ENCODE measurements around the gene POLR1C.
"Not testable (repeated sequence)": the region's sequence is repeated elsewhere in the genome, so short reads cannot be mapped to it uniquely, and the experiment has no call there.

POLR1C gene, protein sequence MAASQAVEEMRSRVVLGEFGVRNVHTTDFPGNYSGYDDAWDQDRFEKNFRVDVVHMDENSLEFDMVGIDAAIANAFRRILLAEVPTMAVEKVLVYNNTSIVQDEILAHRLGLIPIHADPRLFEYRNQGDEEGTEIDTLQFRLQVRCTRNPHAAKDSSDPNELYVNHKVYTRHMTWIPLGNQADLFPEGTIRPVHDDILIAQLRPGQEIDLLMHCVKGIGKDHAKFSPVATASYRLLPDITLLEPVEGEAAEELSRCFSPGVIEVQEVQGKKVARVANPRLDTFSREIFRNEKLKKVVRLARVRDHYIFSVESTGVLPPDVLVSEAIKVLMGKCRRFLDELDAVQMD

DNA sequence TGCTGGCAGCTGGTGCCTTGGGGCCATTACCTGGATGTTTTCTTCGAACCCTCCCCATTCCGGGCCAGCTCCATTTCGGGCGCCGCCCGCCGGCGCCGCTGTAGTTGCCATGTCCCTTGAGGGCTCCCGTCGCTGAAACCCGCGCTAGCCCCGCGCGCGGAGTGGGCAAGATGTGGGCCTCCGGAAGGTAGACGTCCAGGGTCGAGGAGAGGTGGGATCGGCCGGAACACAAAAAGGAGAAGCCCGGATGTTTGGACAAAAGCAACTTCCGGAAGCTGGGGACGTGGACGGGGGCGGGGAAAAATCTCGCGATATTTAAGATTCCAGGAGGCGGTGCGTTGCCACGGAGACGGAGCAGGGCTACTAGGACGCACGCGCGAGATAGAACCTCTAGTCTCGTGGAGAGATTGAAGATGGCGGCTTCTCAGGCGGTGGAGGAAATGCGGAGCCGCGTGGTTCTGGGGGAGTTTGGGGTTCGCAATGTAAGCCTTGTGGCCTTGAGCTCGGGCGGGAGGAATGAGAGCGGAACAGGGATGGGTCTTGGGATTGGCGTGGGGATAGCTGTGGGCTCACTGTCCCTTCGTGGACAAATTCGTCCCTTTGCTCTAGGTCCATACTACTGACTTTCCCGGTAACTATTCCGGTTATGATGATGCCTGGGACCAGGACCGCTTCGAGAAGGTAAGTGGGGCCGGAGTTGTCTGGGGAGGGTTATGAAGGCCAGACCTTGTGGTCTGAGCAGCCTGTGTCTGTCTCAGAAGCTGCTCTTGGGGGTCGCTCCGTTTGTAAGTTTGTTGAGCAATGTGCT lies at the start of gene POLR1C, which contains the start of gene YIPF3:
Gene POLR1C, plus strand, starts transcription at position 393 of the 808 bp plus-strand sequence. Its CDS starts 21 bp downstream, at position 414.
Gene YIPF3, minus strand, starts transcription at position 230 of the 808 bp plus-strand sequence. Its CDS starts 119 bp downstream, at position 111.
- DNase-seq: peak; percentile 98

DNA sequence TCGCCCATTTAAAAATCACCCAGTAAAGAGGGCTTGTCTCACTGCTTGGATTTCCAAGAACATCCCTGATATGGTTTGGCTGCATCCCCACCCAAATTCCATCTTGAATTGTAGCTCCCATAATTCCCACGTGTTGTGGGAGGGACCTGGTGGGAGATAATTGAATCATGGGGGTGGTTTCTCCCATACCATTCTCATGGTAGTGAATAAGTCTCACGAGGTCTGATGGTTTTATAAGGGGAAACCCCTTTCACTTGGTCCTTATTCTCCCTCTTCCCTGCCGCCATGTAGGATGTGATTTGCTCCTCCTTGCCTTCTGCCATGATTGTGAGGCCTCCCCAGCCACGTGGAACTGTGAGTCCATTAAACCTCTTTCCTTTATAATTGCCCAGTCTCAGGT lies 49.6 kb upstream of the POLR1C start:
- DNase-seq: not testable (repeated sequence)

DNA sequence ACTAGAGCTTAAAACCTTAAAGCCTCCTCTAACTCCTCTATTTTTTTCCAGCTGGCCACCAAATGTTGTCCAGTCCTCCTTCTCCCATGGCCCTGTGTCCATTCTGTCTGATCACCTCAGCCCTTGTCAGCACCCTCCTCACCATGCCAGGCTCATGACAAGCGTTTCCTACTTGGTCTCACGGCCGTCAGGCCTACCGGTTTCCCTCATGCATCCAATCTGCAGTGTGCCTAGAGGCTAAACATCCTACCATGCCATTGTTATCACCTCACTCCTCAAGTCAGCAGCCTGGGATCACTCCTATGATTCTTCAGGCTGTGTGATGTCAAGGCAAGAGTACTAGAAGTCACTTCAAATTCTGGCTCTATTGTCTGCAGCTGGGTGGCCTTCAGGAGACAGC lies 49.1 kb upstream of the POLR1C start:
- no peak for DNase-seq

DNA sequence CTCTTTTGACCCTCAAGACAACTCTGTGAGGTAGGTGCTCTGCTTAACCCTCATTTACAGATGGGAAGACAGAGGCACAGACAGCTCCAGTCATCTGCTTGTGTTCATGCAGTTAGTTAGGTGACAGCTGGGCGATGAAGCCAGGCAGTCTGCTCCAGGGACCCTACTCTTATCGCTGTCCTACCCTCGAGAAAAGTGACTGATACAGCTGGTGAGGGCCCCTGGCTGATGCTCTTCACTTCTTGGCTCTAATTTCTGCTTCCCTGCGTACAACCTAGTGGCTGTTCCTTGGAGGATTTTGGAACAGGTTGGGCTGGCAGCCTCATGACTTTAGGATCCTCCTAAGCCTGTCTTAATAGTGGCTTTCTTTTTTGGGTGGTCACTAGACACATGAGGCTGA lies 48.6 kb upstream of the POLR1C start:
- DNase-seq: no peak

DNA sequence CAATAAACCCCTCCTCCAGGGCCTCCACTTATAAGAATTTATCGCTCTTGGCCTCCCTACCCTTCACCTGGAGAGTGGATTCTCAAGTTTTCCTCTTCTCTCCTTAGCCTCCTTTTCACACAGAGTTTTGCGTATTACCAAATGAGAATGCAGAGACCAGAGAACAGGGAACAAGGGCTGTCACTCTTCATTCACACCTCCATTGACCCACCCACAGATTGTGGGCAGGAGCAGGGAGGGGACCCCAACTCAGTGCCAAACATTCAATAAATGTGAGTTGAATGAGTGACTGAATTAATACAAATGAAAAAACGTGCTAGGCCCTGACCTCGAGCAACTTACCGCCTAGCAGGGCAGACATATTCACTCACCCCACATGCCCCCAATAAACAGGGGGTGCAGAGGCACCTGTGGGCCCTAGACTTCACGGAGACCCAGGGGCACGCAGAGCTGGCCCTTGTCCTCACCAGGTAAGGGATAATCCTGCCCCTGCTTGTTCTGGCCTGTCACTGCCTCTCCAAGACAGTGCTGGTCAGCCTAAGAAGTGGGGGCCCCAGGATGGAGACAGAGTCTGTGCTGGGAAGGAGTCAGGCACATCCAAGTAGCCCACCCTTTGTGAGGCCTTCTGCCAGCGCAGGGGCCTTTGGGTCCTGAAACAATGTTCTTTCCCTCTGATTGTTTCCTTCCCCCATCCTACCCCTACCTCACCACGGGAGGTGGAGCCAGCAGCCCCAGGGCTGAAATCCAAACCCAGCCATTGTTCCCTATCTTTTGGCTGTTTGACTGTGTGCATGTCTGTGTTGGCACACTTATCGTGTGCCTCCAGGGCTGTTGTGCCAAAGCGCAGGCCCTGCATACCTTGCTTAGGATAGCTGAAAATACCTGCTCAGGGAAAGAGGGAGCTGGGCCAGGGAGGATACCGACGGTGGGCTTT lies 47.9 kb upstream of the POLR1C start:
- no peak for DNase-seq

DNA sequence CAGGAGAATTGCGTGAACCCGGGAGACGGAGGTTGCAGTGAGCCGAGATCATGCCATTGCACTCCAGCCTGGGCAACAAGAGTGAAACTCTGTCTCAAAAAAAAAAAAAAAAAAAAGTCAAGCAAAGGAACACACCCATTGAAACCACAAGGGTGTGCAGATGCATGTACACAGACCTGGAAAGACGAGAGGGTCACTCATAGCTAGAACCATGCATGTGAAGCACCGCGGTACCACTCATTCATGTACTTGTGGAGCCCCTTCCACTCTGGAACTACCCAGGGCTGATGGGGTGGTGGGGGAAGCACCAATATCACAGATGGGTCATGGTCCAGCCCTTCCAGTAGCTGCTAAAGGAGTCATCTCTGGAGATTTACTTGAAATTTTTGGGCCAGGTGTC lies 46.9 kb upstream of the POLR1C start:
- DNase-seq: no peak

DNA sequence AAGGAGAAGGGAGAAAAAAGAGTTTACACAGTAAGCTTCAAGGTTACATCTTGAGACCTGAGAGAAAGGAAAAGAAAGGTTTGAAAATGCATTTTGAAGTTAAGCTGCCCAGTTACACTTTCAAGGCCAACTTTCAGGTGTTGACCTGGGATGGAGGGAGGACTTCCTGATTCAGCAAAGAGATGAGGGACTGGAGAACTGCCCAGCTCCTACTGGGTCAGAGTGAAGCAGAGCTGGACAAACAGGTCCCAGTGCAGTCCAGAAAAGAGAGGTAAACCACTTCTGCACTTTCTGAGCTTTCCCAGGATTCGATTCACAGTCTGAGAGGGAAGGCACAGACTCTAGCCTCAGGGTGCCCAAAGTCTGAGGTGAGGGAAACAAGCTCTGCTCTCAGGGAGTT lies 45.5 kb upstream of the POLR1C start:
- no peak for DNase-seq

DNA sequence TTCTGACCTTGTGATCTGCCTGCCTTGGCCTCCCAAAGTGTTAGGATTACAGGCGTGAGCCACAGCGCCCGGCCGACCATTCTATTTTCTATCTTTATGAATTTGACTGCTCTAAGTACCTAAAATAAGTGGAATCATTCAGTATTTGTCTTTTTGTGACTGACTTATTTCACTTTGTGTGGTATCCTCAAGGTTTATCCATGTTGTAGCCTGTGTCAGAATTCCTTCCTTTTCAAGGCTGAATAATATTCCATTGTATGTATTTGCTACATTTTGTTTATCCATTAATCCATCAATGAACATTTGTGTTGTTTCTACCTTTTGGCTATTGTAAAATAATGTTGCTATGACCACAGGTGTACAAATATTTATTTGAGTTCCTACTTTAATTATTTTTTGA lies 44.4 kb upstream of the POLR1C start:
- DNase-seq: no peak

DNA sequence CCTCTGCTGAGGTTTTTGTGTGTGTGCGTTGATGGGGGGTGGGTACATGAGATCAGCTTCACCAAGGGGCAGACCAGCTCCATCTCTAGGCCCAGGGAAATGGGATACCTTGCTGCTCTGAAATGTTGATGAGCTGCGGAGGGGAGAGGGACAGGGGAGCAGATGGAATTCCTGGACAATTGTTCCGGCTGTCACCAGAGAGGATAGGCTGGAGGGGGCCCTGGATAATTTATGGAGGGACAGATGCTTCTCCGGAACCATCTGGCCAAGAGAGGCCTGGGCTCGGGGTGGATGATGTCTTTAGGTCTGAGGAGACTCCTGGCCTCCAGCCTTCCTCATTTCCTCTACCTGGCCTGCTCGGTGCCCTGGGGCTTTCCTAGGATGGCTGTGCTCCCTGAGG lies 41.4 kb upstream of the POLR1C start:
- no peak for DNase-seq

DNA sequence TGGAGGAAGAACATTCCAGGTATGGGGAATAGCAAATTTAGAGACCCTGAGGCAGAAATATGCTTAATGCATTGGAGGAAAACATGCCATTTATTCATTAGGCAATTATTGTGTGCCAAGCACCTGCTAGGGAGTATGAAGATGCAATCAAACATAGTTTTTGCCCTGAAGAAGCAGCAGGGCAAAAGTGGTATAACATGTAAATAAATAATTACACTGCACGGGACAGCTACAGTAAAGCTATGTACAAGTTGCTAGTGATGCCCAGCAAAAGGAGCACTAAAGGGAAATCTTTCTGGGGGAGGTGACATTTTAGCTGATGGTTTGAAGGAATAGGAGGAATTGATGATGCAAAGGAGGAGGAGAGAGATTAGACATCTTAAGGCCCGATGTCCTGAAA lies 40.1 kb upstream of the POLR1C start:
- DNase-seq: no peak

DNA sequence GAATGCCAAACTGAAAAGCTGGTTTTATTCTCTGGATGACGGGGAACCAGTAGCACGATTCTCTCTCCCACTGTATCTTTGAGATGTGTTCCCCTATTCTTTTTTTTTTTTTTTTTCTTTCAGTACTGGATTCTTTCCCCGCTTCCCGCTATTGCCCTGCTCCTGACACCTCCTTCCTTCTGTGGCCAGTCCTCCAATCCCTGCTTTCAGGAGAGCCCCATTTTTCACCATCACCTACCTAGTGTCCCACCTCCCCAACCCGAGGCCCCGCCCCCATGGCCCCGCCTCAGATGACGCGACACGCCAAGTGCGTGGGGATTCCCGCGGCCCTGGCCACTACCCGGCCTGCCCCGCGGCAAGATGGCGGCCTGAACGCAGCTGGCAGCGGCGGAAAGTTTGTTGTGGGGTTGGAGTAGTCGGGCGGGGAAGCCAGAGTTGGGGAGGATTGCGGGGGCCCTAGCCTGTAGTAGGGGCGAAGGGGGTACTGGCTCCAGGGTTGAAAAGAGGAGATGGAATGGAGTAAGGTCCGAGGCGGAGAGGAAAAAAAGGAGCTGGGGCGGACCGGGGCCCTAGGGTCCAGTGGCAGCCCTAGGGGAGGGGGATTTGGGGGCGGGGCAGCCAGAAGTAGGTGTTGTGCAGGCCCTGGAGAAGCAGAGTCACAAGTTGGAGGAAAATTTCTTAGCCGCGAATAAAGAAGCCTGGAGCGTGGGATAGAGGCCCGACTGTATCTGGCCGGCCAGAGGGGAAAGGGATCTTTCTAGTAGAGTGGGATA lies 39.5 kb upstream of the POLR1C start, which contains the start of gene TJAP1:
Gene TJAP1, plus strand, starts transcription at position 336 of the 773 bp plus-strand sequence. CDS start 21,432 bp downstream, outside the sequence.
- DNase-seq: peak; percentile 97

DNA sequence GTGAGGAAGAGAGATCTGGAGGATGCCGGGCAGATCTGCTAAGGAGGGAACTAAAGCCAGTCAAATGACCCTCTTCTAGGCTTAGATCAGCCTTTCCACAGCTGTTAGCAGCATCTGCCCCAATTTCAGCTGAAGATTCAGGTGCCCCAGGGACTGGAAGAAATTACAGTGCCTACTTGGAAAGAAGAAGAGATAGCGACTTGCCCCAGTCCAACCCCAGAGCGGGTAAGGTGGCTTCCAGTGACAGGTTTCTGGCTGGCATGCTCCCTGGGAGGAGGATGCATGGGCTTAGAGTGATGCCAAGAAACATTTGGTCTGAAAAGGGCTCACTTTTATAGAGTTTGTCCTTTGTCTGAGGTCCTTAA lies 38.9 kb upstream of the POLR1C start:
- DNase-seq: no peak

DNA sequence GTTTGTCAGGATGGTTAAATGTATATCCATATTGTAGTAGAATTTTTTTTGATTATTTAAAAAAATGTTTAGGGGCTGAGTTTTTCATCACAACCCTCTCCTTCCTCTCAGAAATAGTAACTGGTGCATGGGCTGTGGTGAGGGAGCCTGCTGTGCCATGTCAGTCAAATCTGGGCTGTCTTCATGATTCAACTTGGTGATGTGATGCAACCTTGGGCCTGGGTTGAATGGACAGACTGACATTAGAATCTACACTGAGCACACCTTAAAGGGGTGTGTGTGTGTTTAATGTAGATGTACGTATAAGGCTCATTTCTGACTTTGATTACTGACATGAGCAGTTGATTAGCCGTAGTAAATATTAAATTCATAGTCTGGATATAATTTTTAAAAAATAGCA lies 35.8 kb upstream of the POLR1C start:
- no peak for DNase-seq

DNA sequence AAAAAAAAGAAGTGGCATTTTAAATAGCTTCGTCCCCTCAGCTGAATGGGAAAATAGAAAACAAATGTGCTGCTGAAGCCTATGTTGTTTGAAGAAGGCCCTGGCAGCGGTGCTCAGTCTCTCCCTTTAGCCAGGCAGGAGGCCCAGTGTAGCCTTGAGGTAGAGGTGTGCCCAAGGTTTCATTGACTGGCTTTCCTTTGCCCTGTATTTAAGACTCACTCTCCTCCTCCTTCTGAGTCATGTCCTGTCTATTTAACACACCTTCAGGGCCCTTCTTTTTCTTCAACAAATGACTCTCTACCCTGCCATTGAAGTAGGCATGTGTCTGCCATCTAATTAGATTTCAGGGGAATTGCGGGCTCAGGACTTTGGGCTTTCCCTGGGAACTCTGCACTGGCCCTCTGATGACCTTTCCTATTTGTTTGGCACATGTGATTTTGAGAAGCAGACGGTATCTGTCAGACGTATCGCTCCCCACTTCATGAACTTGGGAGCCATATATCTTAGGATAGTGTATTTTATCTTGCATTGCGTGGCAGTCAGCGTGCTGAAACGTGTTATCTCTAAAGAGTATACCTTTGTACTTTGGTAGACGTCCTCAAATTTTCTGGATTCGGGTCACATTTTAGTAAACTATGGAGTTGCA lies 35.2 kb upstream of the POLR1C start:
- no peak for DNase-seq

DNA sequence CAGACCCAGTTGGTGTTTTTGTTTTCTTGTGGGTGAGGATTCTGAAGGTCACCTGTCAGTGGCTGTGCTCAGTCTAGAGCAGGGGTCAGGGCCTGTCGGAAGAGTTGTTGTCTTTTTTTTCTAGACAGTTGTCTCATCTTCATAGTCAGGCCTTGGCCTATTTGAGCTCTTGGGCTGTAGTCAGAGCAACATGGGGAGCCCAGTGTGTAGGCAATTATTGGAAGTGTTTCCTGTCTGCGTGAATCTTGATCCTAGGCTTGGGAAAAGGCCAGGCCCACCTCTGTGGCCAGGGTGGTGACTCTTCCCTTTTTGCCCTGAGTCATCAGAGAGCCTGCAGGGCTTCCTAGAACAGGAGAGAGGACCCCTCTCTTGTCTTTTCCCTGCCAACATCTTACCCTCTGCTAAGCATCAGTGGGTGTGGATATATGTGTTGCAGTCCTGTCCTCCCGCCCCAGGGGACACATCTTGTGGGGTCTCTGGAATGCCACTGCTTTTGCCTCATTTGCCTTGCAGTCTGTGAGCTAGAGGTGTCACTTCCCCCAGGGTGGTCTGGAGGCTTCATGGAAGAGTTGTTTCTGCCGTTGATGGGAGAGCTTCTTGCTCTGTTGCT lies 28.1 kb upstream of the POLR1C start:
- DNase-seq: no peak

DNA sequence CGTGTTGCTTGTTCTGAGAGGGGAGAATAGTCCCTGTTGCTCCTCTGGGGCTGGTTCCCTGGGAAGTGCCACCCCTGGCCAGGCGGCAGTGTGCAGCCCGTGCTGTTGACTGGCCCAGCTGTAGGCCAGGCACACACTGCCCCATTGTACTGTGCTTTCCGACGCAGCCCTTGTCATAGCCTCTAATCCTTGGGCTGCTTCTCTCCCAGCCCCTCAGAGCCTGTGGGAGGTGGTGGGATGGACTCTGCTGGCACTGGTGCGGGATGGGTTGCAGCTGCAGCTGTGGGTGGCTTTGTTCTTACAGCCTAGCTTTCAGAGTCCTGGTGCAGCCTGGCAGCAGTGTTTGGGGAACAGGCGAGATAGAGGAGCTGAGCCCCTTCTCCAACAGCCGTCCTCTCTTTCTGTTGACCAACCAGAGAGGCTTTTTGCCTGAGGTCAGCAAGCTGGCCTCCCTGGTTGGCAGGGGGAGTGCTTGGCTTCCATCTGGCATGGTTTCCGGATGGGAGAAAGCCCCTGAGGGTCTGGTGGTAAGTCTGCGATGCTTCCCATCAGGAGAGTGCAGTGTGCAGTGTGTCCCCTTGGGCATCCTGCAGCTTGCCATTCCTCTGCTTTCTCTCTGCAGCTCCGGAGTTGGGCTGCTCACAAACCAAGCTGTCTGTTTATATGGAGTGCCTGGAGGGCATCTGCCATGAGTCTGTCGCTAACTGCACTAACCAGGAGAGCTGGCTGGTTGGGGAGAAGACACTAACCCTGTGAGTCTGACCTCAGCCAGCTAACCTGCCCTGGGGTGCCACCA lies 27.4 kb upstream of the POLR1C start:
- peak; percentile 79 for DNase-seq

DNA sequence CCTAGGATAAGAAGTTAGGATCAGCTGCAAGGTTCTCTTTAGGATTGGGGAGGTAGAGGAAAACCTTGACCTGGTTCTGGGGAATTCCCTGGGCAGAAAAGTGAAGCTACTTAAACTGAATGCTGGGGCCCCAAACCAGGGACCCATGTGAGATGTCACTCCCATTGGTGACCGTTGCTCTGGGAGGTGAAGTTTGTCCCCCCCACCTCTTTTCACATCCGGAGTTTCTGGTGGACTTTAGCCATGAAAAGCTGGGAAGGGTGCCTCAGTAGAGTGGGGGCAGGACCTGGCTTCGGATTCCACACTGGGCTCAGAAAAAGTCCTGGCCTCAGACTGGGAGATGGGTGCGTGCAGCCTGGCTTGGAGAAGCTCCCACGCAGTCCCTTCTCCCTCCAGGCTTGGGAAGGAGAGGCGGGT lies 26.4 kb upstream of the POLR1C start:
- DNase-seq: no peak

DNA sequence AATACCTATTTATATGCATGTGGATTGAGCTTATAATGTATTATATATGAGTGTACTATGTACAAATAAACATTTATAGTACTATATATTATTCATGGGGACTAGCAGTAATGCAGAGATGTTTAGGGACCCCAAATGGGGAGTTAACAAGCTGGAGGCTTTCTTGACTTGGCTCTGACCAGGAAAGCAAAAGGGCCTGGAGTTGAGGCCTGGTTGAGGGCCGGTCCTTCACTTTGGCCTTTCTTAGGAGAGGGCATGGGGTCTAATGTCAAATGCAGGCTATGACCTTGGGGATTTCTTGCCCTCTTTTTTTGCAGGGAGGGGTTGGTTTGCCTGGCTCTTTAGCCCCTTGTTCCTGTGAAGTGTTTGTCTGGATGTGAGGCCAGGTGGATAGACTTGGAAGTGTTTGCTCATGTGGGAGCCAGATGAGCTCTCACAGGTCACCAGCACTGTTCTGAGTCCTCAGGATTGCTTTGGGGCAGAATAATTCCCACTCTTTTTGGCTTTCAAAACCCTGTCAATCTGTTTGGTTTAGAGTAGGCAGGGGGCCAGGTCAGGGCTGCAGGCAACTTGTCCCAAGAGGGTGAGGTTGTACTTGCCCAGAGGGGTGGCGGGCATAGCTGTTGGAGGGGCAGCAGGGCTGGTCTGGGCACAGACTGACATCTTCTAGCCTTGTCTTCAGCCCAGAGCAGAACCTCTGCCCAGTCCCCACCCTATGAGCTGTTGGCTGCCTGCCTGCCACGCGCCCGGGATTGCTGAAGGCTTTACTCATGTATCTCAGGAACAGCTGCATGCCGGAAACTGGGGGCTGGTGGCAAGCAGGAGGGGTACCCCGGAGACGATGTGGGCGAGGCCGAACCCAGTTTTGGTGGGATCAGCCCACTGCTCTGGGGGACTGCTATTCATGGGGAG lies 24.9 kb upstream of the POLR1C start:
- DNase-seq: peak; percentile 84

DNA sequence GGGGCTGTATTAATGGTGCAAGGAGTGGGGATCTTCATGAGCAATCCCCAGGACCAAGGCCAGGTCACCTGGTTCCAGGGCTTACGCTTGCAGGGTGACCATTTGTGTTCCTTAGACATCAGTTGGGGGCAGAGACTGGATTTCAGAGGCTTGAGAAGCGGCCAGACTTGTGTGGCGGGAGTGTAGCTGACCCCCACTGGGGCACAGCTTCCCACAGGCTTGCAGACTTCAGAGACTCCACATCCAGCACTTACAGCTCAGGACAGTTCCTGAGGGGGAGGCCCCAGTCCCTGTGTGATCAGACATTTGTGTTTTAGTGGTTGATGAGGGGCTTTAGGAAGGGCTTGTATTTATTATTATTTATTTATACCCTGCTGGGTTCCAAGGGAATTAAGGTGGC lies 24.2 kb upstream of the POLR1C start:
- no peak for DNase-seq
